Peyer's patch (tissue), 4 donors: ENCODE data around the gene WIPF3. TPM values are rescaled to one million over a fixed set of nuclear protein-coding genes. Genes with fewer than 3 reads are reported as not detected.

Source experiments
- DNase-seq, 3 donors: peaks; one replicate each; pipeline ENCODE4 v3.0.0-alpha.2; 2017 to 2019
- H3K27ac ChIP-seq, 4 donors: fragments of 200-600 bp; sonication (generic); one replicate each; pipeline ENCODE4 v1.5.1; 2016 to 2019
- H3K27me3 ChIP-seq, 2 donors: fragments of 200-600 bp; sonication (generic); one replicate each; pipeline ENCODE4 v1.5.1; 2019
- H3K36me3 ChIP-seq, 3 donors: fragments of 200-600 bp; sonication (generic); one replicate each; pipeline ENCODE4 v1.5.1; 2016 to 2019
- H3K4me1 ChIP-seq, 4 donors: fragments of 200-600 bp; sonication (generic); one replicate each; pipeline ENCODE4 v1.5.1; 2016 to 2019
- H3K4me3 ChIP-seq, 4 donors: fragments of 200-600 bp; sonication (generic); 1 replicate in 3 of 4; 2 replicates in 1 of 4; pipeline ENCODE4 v1.5.1; 2016 to 2019; ENCODE audit warnings: mild to moderate bottlenecking in 1 of 4
- H3K9me3 ChIP-seq, 4 donors: fragments of 200-600 bp; sonication (generic); one replicate each; pipeline ENCODE4 v1.5.1; 2016 to 2019; ENCODE audit warnings: mild to moderate bottlenecking in 1 of 4
- CTCF ChIP-seq, 6 experiments: fragments of 450-650 bp in 4 of 6; fragments of 200-600 bp in 2 of 6; sonication (generic) in 1 of 6; IDR thresholded peaks; one replicate each; pipeline ENCODE4 v1.5.1; 2017 to 2019; ENCODE audit warnings: antibody characterized with exemption in 6 of 6, mild to moderate bottlenecking in 3 of 6, moderate library complexity in 1 of 6
- POLR2A ChIP-seq, 2 donors: fragments of 450-650 bp; IDR thresholded peaks; one replicate each; pipeline ENCODE4 v1.5.1; 2017; ENCODE audit warnings: antibody characterized with exemption in 2 of 2, mild to moderate bottlenecking in 2 of 2, moderate library complexity in 2 of 2
- total RNA-seq, 4 donors: library from RNA; depleted of rRNA; stranded (reverse); fragments of >200 nt; gene quantifications; one replicate each; pipeline ENCODE4 v1.1.0, GENCODE V29; 2016

Gene WIPF3
- 1 to 10 TPM in 1 of 4 donors, under 1 TPM in 2, not detected in 1; 0.66 to 2.5 (median 0.83) TPM for total RNA-seq

- Histone ChIP-seq H3K36me3 (no peaks in the 10 kb centered on the region), H3K27ac (peak within 1 kb of the TSS in 3 of 4 donors; percentile 12 to 36 (median 35)), H3K9me3 (no peaks in the 10 kb centered on the region), H3K4me1 (peaks cover 0 to 14% (median 3%) of the 10 kb centered on the region in 4 donors), H3K27me3 (peaks cover 0 to 5% of the 10 kb centered on the region in 2 donors), H3K4me3 (peak within 1 kb of the TSS; percentile 30 to 70 (median 52))
- DNase-seq = peak in 2 of 3 donors; percentile 54 to 66
- TF ChIP-seq CTCF (IDR thresholded peaks at IDR 0.05) = peak in 2 of 6 experiments; percentile 3 to 17
- no peak for TF ChIP-seq POLR2A (IDR thresholded peaks at IDR 0.05)
Observed at GRCh38 chr7:29806208-29806994, at the start of gene WIPF3. Gene WIPF3 (plus strand): TSS chr7:29806508. CDS start chr7:29834725, 28,217 bp downstream.

- H3K4me1 ChIP-seq = no peaks in the 10 kb centered on the region
- H3K27me3 ChIP-seq = no peaks in the 10 kb centered on the region
- no peak overlapping the region for H3K4me3 ChIP-seq
- no peak for TF ChIP-seq POLR2A (IDR thresholded peaks at IDR 0.05)
- TF ChIP-seq CTCF (IDR thresholded peaks at IDR 0.05) = no peak
- no peak overlapping the region for H3K27ac ChIP-seq
- no peaks in the 10 kb centered on the region for H3K9me3 ChIP-seq
- no peak for DNase-seq
- no peaks in the 10 kb centered on the region for H3K36me3 ChIP-seq
Observed at GRCh38 chr7:29763266-29763665, 43.0 kb upstream of the WIPF3 start.

- H3K4me1 ChIP-seq = no peaks in the 10 kb centered on the region
- no peaks in the 10 kb centered on the region for H3K27me3 ChIP-seq
- TF ChIP-seq CTCF (IDR thresholded peaks at IDR 0.05) (no peak), POLR2A (IDR thresholded peaks at IDR 0.05) (no peak)
- no peak for DNase-seq
- no peak overlapping the region for H3K27ac ChIP-seq
- no peaks in the 10 kb centered on the region for H3K36me3 ChIP-seq
- H3K9me3 ChIP-seq = no peaks in the 10 kb centered on the region
- H3K4me3 ChIP-seq = no peak overlapping the region
Observed at GRCh38 chr7:29764227-29764626, 42.1 kb upstream of the WIPF3 start.

GRCh38 chr7:29765490-29765889 lies 40.8 kb upstream of the WIPF3 start:
- Histone ChIP-seq H3K9me3 (no peaks in the 10 kb centered on the region), H3K27ac (no peak overlapping the region), H3K36me3 (no peaks in the 10 kb centered on the region), H3K4me1 (no peaks in the 10 kb centered on the region), H3K27me3 (no peaks in the 10 kb centered on the region), H3K4me3 (no peak overlapping the region)
- no peak for TF ChIP-seq POLR2A (IDR thresholded peaks at IDR 0.05)
- TF ChIP-seq CTCF (IDR thresholded peaks at IDR 0.05) = no peak
- DNase-seq = no peak

GRCh38 chr7:29770371-29770770 lies 35.9 kb upstream of the WIPF3 start:
- H3K4me3 ChIP-seq = no peak overlapping the region
- H3K36me3 ChIP-seq = no peaks in the 10 kb centered on the region
- DNase-seq = no peak
- H3K27ac ChIP-seq = no peak overlapping the region
- H3K9me3 ChIP-seq = no peaks in the 10 kb centered on the region
- no peaks in the 10 kb centered on the region for H3K27me3 ChIP-seq
- H3K4me1 ChIP-seq = no peaks in the 10 kb centered on the region
- no peak for TF ChIP-seq CTCF (IDR thresholded peaks at IDR 0.05)
- no peak for TF ChIP-seq POLR2A (IDR thresholded peaks at IDR 0.05)
